DOHH2 (cell line): ENCODE data around the gene SMYD5.

Experiments used
- CTCF ChIP-seq: fragments of 200-600 bp; sonication (generic); IDR thresholded peaks from one replicate; pipeline ENCODE4 v1.5.1; 2014; ENCODE audit warnings: antibody characterized with exemption, mild to moderate bottlenecking, low read depth, low read length; ENCODE audit not compliant: poor library complexity, severe bottlenecking
- EZH2phosphoT487 ChIP-seq: fragments of 200-600 bp; sonication (generic); IDR thresholded peaks from 2 replicates; pipeline ENCODE4 v1.6.1; 2017; ENCODE audit warnings: borderline replicate concordance, mild to moderate bottlenecking, antibody characterized with exemption, low read length, moderate library complexity, mixed read lengths

DNA sequence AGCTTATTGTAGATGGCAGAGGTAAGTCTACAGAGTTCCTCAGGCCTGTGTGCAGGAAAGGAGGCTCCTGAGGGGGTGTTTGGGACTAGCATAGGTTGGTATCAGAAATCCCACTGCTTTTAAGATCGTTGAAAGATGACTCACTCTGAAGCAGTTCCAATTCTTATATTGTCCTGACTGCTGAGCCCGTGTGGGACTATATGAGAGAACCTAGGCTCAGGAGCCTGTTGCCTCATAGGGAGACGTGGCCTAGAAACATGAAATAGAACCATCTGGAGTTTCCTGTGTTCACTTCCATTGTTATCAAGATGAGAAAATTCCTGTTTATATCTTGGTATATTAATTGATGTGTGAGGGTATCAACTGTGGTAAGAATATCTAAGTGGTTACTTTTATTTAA, 25.7 kb downstream of the SMYD5 start:
- TF ChIP-seq CTCF (no peak), EZH2phosphoT487 (no peak)
